ENCODE measurements around the gene SNRNP35.

Gene SNRNP35

GRCh38 chr12:123502163-123502704, 44.3 kb downstream of the SNRNP35 start:
- Histone ChIP-seq H2AK5ac (ENCODE audit: low read length) (no peak overlapping the region), H2BK120ac (ENCODE audit: low read depth, low read length) (no peak overlapping the region), H3K4ac (ENCODE audit: low read depth, low read length) (no peak overlapping the region), H3K4me3 (ENCODE audit: low read length) (no peak overlapping the region), H3K27ac (ENCODE audit: low read depth, low read length) (no peak overlapping the region), H3K23ac (ENCODE audit: low read length) (no peak overlapping the region), H3K56ac (ENCODE audit: low read length) (no peak overlapping the region), H4K8ac (ENCODE audit: low read depth, low read length) (no peak overlapping the region), H3K18ac (ENCODE audit: low read length) (no peak overlapping the region), H3K79me1 (ENCODE audit: low read length) (no peaks in the 10 kb centered on the region), H3K9ac (ENCODE audit: low read length) (no peak overlapping the region), H2BK15ac (replicated peaks; ENCODE audit: low read depth) (no peak overlapping the region), H3K36me3 (ENCODE audit: control insufficient read depth, insufficient read depth, low read length) (no peaks in the 10 kb centered on the region), H3K4me2 (ENCODE audit: low read length) (no peak overlapping the region), H3K4me1 (ENCODE audit: control insufficient read depth, low read depth, low read length) (no peaks in the 10 kb centered on the region), H4K5ac (ENCODE audit: low read length) (no peak overlapping the region), H3K27me3 (ENCODE audit: insufficient read depth, low read length, poor library complexity) (no peaks in the 10 kb centered on the region), H3K79me2 (ENCODE audit: control insufficient read depth, insufficient read depth, low read length) (no peaks in the 10 kb centered on the region), H2BK5ac (ENCODE audit: low read length) (no peak overlapping the region)
- WGBS (ENCODE audit: extremely low coverage, insufficient coverage, low lambda C conversion rate) = no CpG with 5 or more reads among the region's 12 CpGs
- no peak for DNase-seq

GRCh38 chr12:123506059-123506842, 48.3 kb downstream of the SNRNP35 start:
- H3K27me3 ChIP-seq (ENCODE audit: insufficient read depth, low read length, poor library complexity) = no peaks in the 10 kb centered on the region

GRCh38 chr12:123506843-123507236, 48.9 kb downstream of the SNRNP35 start:
- H3K56ac ChIP-seq (ENCODE audit: low read length) = no peak overlapping the region
- H2BK120ac ChIP-seq (ENCODE audit: low read depth, low read length) = no peak overlapping the region
- peaks cover 2% of the 10 kb centered on the region for H3K36me3 ChIP-seq (ENCODE audit: control insufficient read depth, insufficient read depth, low read length)
- no peak overlapping the region for H2AK5ac ChIP-seq (ENCODE audit: low read length)
- no peaks in the 10 kb centered on the region for H3K4me1 ChIP-seq (ENCODE audit: control insufficient read depth, low read depth, low read length)
- no peak overlapping the region for H3K27ac ChIP-seq (ENCODE audit: low read depth, low read length)
- no CpG with 5 or more reads among the region's 6 CpGs for WGBS (ENCODE audit: extremely low coverage, insufficient coverage, low lambda C conversion rate)
- H3K4me2 ChIP-seq (ENCODE audit: low read length) = no peak overlapping the region
- no peak overlapping the region for H3K23ac ChIP-seq (ENCODE audit: low read length)
- no peak overlapping the region for H4K8ac ChIP-seq (ENCODE audit: low read depth, low read length)
- H3K18ac ChIP-seq (ENCODE audit: low read length) = no peak overlapping the region
- H2BK5ac ChIP-seq (ENCODE audit: low read length) = no peak overlapping the region
- H4K5ac ChIP-seq (ENCODE audit: low read length) = no peak overlapping the region
- H3K27me3 ChIP-seq (ENCODE audit: insufficient read depth, low read length, poor library complexity) = no peaks in the 10 kb centered on the region
- no peak overlapping the region for H3K9ac ChIP-seq (ENCODE audit: low read length)
- H3K79me1 ChIP-seq (ENCODE audit: low read length) = no peaks in the 10 kb centered on the region
- no peaks in the 10 kb centered on the region for H3K79me2 ChIP-seq (ENCODE audit: control insufficient read depth, insufficient read depth, low read length)
- no peak overlapping the region for H3K4ac ChIP-seq (ENCODE audit: low read depth, low read length)
- no peak overlapping the region for H3K4me3 ChIP-seq (ENCODE audit: low read length)
- no peak overlapping the region for H2BK15ac ChIP-seq (replicated peaks; ENCODE audit: low read depth)
- DNase-seq = no peak

More at GRCh38 chr12:123506059-123506842, 48.3 kb downstream of the SNRNP35 start:
- no peaks in the 10 kb centered on the region for H3K79me1 ChIP-seq (ENCODE audit: low read length)
- H3K4me2 ChIP-seq (ENCODE audit: low read length) = no peak overlapping the region
- no peak overlapping the region for H3K4me3 ChIP-seq (ENCODE audit: low read length)
- H3K56ac ChIP-seq (ENCODE audit: low read length) = no peak overlapping the region
- no peak for DNase-seq
- H3K36me3 ChIP-seq (ENCODE audit: control insufficient read depth, insufficient read depth, low read length) = peaks cover 2% of the 10 kb centered on the region
- no peaks in the 10 kb centered on the region for H3K4me1 ChIP-seq (ENCODE audit: control insufficient read depth, low read depth, low read length)
- no peak overlapping the region for H2BK5ac ChIP-seq (ENCODE audit: low read length)
- H2BK120ac ChIP-seq (ENCODE audit: low read depth, low read length) = no peak overlapping the region
- no peak overlapping the region for H3K4ac ChIP-seq (ENCODE audit: low read depth, low read length)
- no CpG with 5 or more reads among the region's 17 CpGs for WGBS (ENCODE audit: extremely low coverage, insufficient coverage, low lambda C conversion rate)
- H3K18ac ChIP-seq (ENCODE audit: low read length) = no peak overlapping the region
- H3K27ac ChIP-seq (ENCODE audit: low read depth, low read length) = no peak overlapping the region
- H2BK15ac ChIP-seq (replicated peaks; ENCODE audit: low read depth) = no peak overlapping the region
- H2AK5ac ChIP-seq (ENCODE audit: low read length) = no peak overlapping the region
- no peak overlapping the region for H4K8ac ChIP-seq (ENCODE audit: low read depth, low read length)
- no peaks in the 10 kb centered on the region for H3K79me2 ChIP-seq (ENCODE audit: control insufficient read depth, insufficient read depth, low read length)
- no peak overlapping the region for H3K9ac ChIP-seq (ENCODE audit: low read length)
- no peak overlapping the region for H4K5ac ChIP-seq (ENCODE audit: low read length)
- no peak overlapping the region for H3K23ac ChIP-seq (ENCODE audit: low read length)

GRCh38 chr12:123512838-123513665, 55.1 kb downstream of the SNRNP35 start:
- no peak overlapping the region for H3K23ac ChIP-seq (ENCODE audit: low read length)
- no peak overlapping the region for H3K4ac ChIP-seq (ENCODE audit: low read depth, low read length)
- H3K9ac ChIP-seq (ENCODE audit: low read length) = no peak overlapping the region
- no peaks in the 10 kb centered on the region for H3K79me1 ChIP-seq (ENCODE audit: low read length)
- H3K4me1 ChIP-seq (ENCODE audit: control insufficient read depth, low read depth, low read length) = no peaks in the 10 kb centered on the region
- H2AK5ac ChIP-seq (ENCODE audit: low read length) = no peak overlapping the region
- no peak overlapping the region for H2BK120ac ChIP-seq (ENCODE audit: low read depth, low read length)
- H3K27me3 ChIP-seq (ENCODE audit: insufficient read depth, low read length, poor library complexity) = no peaks in the 10 kb centered on the region
- no peak overlapping the region for H3K18ac ChIP-seq (ENCODE audit: low read length)
- peaks cover 2% of the 10 kb centered on the region for H3K36me3 ChIP-seq (ENCODE audit: control insufficient read depth, insufficient read depth, low read length)
- no peaks in the 10 kb centered on the region for H3K79me2 ChIP-seq (ENCODE audit: control insufficient read depth, insufficient read depth, low read length)
- H3K56ac ChIP-seq (ENCODE audit: low read length) = peak overlapping the region; percentile 34
- H2BK15ac ChIP-seq (replicated peaks; ENCODE audit: low read depth) = no peak overlapping the region
- H3K4me2 ChIP-seq (ENCODE audit: low read length) = no peak overlapping the region
- H4K8ac ChIP-seq (ENCODE audit: low read depth, low read length) = no peak overlapping the region
- no peak for DNase-seq
- no peak overlapping the region for H3K4me3 ChIP-seq (ENCODE audit: low read length)
- no peak overlapping the region for H3K27ac ChIP-seq (ENCODE audit: low read depth, low read length)
- no peak overlapping the region for H4K5ac ChIP-seq (ENCODE audit: low read length)
- H2BK5ac ChIP-seq (ENCODE audit: low read length) = peak overlapping the region; percentile 59
- 100% methylated on average over 1 of the region's 26 CpGs for WGBS (ENCODE audit: extremely low coverage, insufficient coverage, low lambda C conversion rate)

GRCh38 chr12:123513805-123514204, 55.9 kb downstream of the SNRNP35 start:
- Histone ChIP-seq H4K8ac (ENCODE audit: low read depth, low read length) (no peak overlapping the region), H3K79me1 (ENCODE audit: low read length) (no peaks in the 10 kb centered on the region), H3K79me2 (ENCODE audit: control insufficient read depth, insufficient read depth, low read length) (no peaks in the 10 kb centered on the region), H3K9ac (ENCODE audit: low read length) (no peak overlapping the region), H2AK5ac (ENCODE audit: low read length) (no peak overlapping the region), H2BK120ac (ENCODE audit: low read depth, low read length) (no peak overlapping the region), H2BK5ac (ENCODE audit: low read length) (no peak overlapping the region), H3K4me1 (ENCODE audit: control insufficient read depth, low read depth, low read length) (no peaks in the 10 kb centered on the region), H3K56ac (ENCODE audit: low read length) (no peak overlapping the region), H4K5ac (ENCODE audit: low read length) (no peak overlapping the region), H3K4me2 (ENCODE audit: low read length) (no peak overlapping the region), H3K36me3 (ENCODE audit: control insufficient read depth, insufficient read depth, low read length) (peaks cover 2% of the 10 kb centered on the region), H3K23ac (ENCODE audit: low read length) (no peak overlapping the region), H3K27me3 (ENCODE audit: insufficient read depth, low read length, poor library complexity) (no peaks in the 10 kb centered on the region), H2BK15ac (replicated peaks; ENCODE audit: low read depth) (no peak overlapping the region), H3K4me3 (ENCODE audit: low read length) (no peak overlapping the region), H3K27ac (ENCODE audit: low read depth, low read length) (no peak overlapping the region), H3K4ac (ENCODE audit: low read depth, low read length) (no peak overlapping the region), H3K18ac (ENCODE audit: low read length) (no peak overlapping the region)
- no CpG with 5 or more reads among the region's 13 CpGs for WGBS (ENCODE audit: extremely low coverage, insufficient coverage, low lambda C conversion rate)
- DNase-seq = no peak

All from mesendoderm (in vitro differentiated cells).